ENCODE results near the gene GPR37. TPM values are rescaled to one million over a fixed set of nuclear protein-coding genes. Genes with fewer than 3 reads are reported as not detected.

The GPR37 gene
- total RNA-seq, 1 donor from 2014 or later, result 4.7 TPM

GRCh38 chr7:124751027-124751426 lies 14.6 kb downstream of the GPR37 start:
- Mint-ChIP-seq H3K4me1 (no peaks in the 10 kb centered on the region), H3K9me3 (no peaks in the 10 kb centered on the region), H3K27me3 (ENCODE audit: low read depth) (no peaks in the 10 kb centered on the region), H3K4me3 (no peak overlapping the region), H3K27ac (no peak overlapping the region), H3K36me3 (no peaks in the 10 kb centered on the region)
- TF ChIP-seq, protein P1, sequence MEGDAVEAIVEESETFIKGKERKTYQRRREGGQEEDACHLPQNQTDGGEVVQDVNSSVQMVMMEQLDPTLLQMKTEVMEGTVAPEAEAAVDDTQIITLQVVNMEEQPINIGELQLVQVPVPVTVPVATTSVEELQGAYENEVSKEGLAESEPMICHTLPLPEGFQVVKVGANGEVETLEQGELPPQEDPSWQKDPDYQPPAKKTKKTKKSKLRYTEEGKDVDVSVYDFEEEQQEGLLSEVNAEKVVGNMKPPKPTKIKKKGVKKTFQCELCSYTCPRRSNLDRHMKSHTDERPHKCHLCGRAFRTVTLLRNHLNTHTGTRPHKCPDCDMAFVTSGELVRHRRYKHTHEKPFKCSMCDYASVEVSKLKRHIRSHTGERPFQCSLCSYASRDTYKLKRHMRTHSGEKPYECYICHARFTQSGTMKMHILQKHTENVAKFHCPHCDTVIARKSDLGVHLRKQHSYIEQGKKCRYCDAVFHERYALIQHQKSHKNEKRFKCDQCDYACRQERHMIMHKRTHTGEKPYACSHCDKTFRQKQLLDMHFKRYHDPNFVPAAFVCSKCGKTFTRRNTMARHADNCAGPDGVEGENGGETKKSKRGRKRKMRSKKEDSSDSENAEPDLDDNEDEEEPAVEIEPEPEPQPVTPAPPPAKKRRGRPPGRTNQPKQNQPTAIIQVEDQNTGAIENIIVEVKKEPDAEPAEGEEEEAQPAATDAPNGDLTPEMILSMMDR (IDR thresholded peaks at IDR 0.05; ENCODE audit: unreplicated experiment), result no peak
- no peak for DNase-seq (ENCODE audit: low spot score in 2 of 2, unreplicated experiment in 2 of 2)

DNA sequence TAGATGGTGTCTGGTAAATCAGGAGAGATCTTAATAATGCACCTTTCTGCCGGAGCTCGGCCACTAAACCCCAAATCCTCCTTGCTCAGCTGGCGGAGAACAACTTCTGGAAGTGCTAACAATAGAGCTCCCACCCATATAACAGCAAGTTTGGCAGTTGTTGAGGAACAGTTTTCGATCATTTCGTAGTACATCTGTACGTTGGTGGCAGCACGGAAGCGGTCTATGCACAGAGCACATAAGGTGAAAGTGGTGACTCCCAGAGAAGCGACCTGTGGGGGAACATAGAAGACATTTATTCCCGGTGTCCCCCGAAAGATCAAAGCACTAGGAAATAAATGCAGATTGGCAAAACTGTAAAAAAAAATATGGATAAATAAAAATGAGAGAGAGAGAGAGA lies 18.5 kb downstream of the GPR37 start:
- Mint-ChIP-seq H3K27me3 (ENCODE audit: low read depth) (no peaks in the 10 kb centered on the region), H3K9me3 (no peaks in the 10 kb centered on the region), H3K4me1 (no peaks in the 10 kb centered on the region), H3K27ac (no peak overlapping the region), H3K4me3 (no peak overlapping the region), H3K36me3 (no peaks in the 10 kb centered on the region)
- DNase-seq (ENCODE audit: low spot score in 2 of 2, unreplicated experiment in 2 of 2), result no peak
- TF ChIP-seq, protein P1 (IDR thresholded peaks at IDR 0.05; ENCODE audit: unreplicated experiment), result no peak

GRCh38 chr7:124738639-124739038 lies 27.0 kb downstream of the GPR37 start:
- H3K4me1 Mint-ChIP-seq, result peaks cover 11% of the 10 kb centered on the region
- H3K9me3 Mint-ChIP-seq, result peaks cover 4% of the 10 kb centered on the region
- no peak overlapping the region for H3K4me3 Mint-ChIP-seq
- no peaks in the 10 kb centered on the region for H3K27me3 Mint-ChIP-seq (ENCODE audit: low read depth)
- no peak for DNase-seq (ENCODE audit: low spot score in 2 of 2, unreplicated experiment in 2 of 2)
- no peak overlapping the region for H3K27ac Mint-ChIP-seq
- H3K36me3 Mint-ChIP-seq, result no peaks in the 10 kb centered on the region
- TF ChIP-seq, protein P1 (IDR thresholded peaks at IDR 0.05; ENCODE audit: unreplicated experiment), result no peak

DNA sequence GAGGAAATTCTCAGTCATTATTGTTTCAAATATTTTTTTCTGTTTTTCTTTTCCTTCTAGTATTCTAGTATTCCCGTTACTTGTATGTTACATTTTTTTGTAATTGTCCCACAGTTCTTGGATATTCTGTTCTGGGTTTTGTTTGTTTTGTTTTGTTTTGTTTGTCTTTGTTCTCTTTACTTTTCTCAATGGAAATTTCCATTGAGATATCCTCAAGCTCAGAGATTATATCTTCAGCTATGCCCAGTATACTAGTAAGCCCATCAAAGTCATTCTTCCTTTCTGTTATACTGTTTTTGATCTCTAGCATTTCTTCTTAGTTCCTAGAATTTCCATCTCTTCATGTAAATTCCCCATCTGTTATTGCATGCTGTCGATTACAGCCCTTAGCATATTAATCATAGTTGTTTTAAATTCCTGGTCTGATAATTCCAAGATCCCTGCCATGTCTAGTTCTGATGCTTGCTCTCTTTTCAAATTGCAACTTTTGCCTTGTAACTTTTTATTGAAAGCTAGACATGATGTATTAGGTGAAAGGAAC lies 27.8 kb downstream of the GPR37 start:
- H3K9me3 Mint-ChIP-seq, result peaks cover 4% of the 10 kb centered on the region
- no peaks in the 10 kb centered on the region for H3K36me3 Mint-ChIP-seq
- H3K4me3 Mint-ChIP-seq, result no peak overlapping the region
- TF ChIP-seq, protein P1 (IDR thresholded peaks at IDR 0.05; ENCODE audit: unreplicated experiment), result no peak
- peaks cover 11% of the 10 kb centered on the region for H3K4me1 Mint-ChIP-seq
- no peak for DNase-seq (ENCODE audit: low spot score in 2 of 2, unreplicated experiment in 2 of 2)
- H3K27me3 Mint-ChIP-seq (ENCODE audit: low read depth), result no peaks in the 10 kb centered on the region
- no peak overlapping the region for H3K27ac Mint-ChIP-seq

- TF ChIP-seq, protein P1 (IDR thresholded peaks at IDR 0.05; ENCODE audit: unreplicated experiment), result no peak
- no peaks in the 10 kb centered on the region for H3K4me1 Mint-ChIP-seq
- no peaks in the 10 kb centered on the region for H3K36me3 Mint-ChIP-seq
- DNase-seq (ENCODE audit: low spot score in 2 of 2, unreplicated experiment in 2 of 2), result no peak
- peaks cover 6% of the 10 kb centered on the region for H3K9me3 Mint-ChIP-seq
- H3K27ac Mint-ChIP-seq, result no peak overlapping the region
- no peak overlapping the region for H3K4me3 Mint-ChIP-seq
- no peaks in the 10 kb centered on the region for H3K27me3 Mint-ChIP-seq (ENCODE audit: low read depth)
These were observed 37.0 kb downstream of the GPR37 start for GRCh38 chr7:124728610-124729009.

Data from mesothelial cell of epicardium (in vitro differentiated cells).